A673 (cell line): ENCODE data around the gene COA1. TPM values are rescaled to one million over a fixed set of nuclear protein-coding genes. Genes with fewer than 3 reads are reported as not detected.
"Not testable (repeated sequence)": the region's sequence is repeated elsewhere in the genome, so short reads cannot be mapped to it uniquely, and the experiment has no call there.

Source experiments
- BruUV-seq: library from RNA; stranded (reverse); fragments of 400-500 nt; replicated peaks from 2 replicates; lab custom pipeline; 2021; lab: Mats Ljungman, UMichigan
- CTCF ChIA-PET: fragments of 300-600 bp; sonication (Branson Sonifier 250); formaldehyde crosslinking; loops from one replicate; lab custom pipeline; 2022; ENCODE audit warnings: antibody characterized with exemption; lab: Charles Lee
- POLR2A ChIA-PET: fragments of 300-600 bp; sonication (Branson Sonifier 250); formaldehyde crosslinking; loops from one replicate; lab custom pipeline; 2022; ENCODE audit warnings: antibody characterized with exemption; ENCODE audit not compliant: low non-redundant PET; lab: Charles Lee
- DNase-seq: peaks from one replicate; pipeline ENCODE4 v3.0.0-alpha.2; 2015; ENCODE audit warnings: low spot score
- H3K27ac ChIP-seq: fragments of 200-600 bp; sonication (generic); 2 replicates; pipeline ENCODE4 v1.5.1; 2016; ENCODE audit warnings: mixed run types, low read depth, mild to moderate bottlenecking, mixed read lengths, antibody characterized with exemption, low read length; ENCODE audit not compliant: poor library complexity, severe bottlenecking
- H3K27me3 ChIP-seq: fragments of 200-600 bp; sonication (generic); replicated peaks from 2 replicates; pipeline ENCODE4 v1.6.1; 2017; ENCODE audit warnings: mixed run types, low read depth, mild to moderate bottlenecking, mixed read lengths, antibody characterized with exemption, low read length; ENCODE audit not compliant: insufficient read depth, poor library complexity
- H3K36me3 ChIP-seq: fragments of 200-600 bp; sonication (generic); 2 replicates; pipeline ENCODE4 v1.6.1; 2016; ENCODE audit warnings: mixed run types, mild to moderate bottlenecking, mixed read lengths, antibody characterized with exemption, low read length; ENCODE audit not compliant: insufficient read depth, poor library complexity, severe bottlenecking
- H3K4me1 ChIP-seq: fragments of 200-600 bp; sonication (generic); 2 replicates; pipeline ENCODE4 v1.6.1; 2017; ENCODE audit warnings: mixed run types, mild to moderate bottlenecking, mixed read lengths, antibody characterized with exemption, low read length; ENCODE audit not compliant: insufficient read depth, poor library complexity, severe bottlenecking
- H3K4me3 ChIP-seq: fragments of 200-600 bp; sonication (generic); 2 replicates; pipeline ENCODE4 v1.5.1; 2016; ENCODE audit warnings: low read depth, mixed run types, mild to moderate bottlenecking, mixed read lengths, low read length; ENCODE audit not compliant: poor library complexity, severe bottlenecking
- H3K9me3 ChIP-seq: fragments of 200-600 bp; sonication (generic); 2 replicates; pipeline ENCODE4 v1.6.1; 2016; ENCODE audit warnings: mixed run types, low read depth, mild to moderate bottlenecking, mixed read lengths, antibody characterized with exemption, low read length; ENCODE audit not compliant: poor library complexity, severe bottlenecking
- CTCF ChIP-seq: fragments of 300-800, 200-600 bp; sonication (generic); conservative IDR thresholded peaks from 2 replicates; pipeline ENCODE4 v1.5.1; 2017; ENCODE audit warnings: low read depth, mild to moderate bottlenecking, antibody characterized with exemption, low read length, moderate library complexity, mixed read lengths
- EZH2 ChIP-seq: fragments of 200-600 bp; sonication (generic); IDR thresholded peaks from 2 replicates; pipeline ENCODE4 v1.6.1; 2017; ENCODE audit warnings: borderline replicate concordance, low read depth, mild to moderate bottlenecking, mixed read lengths, antibody characterized with exemption, low read length; ENCODE audit not compliant: poor library complexity, severe bottlenecking
- intact Hi-C: fragments of 100-400 bp; cut with micrococcal nuclease; formaldehyde crosslinking; loops from one replicate; pipeline ENCODE4 v1.10.0; 2022; ENCODE audit not compliant: unreplicated experiment
- total RNA-seq: library from RNA; stranded (reverse); gene quantifications from 2 replicates; pipeline ENCODE4 v1.2.3, GENCODE V29; 2021

The COA1 gene
- total RNA-seq, 1 experiment from 2014 or later = 105 TPM

GRCh38 chr7:43629857-43630256 lies 99.5 kb downstream of the COA1 start:
- Histone ChIP-seq H3K4me3 (no peak overlapping the region), H3K9me3 (no peaks in the 10 kb centered on the region), H3K27me3 (no peaks in the 10 kb centered on the region), H3K4me1 (peaks cover 39% of the 10 kb centered on the region), H3K27ac (no peak overlapping the region), H3K36me3 (peaks cover 25% of the 10 kb centered on the region)
- BruUV-seq = no TSS peak
- POLR2A ChIA-PET = no interaction called here
- TF ChIP-seq CTCF (no peak), EZH2 (no peak)
- DNase-seq = no peak
- CTCF ChIA-PET = no interaction called here
- intact Hi-C loops = no loop called here

GRCh38 chr7:43628431-43628830 lies 100.9 kb downstream of the COA1 start:
- intact Hi-C loops = no loop called here
- DNase-seq = no peak
- Histone ChIP-seq H3K36me3 (peaks cover 26% of the 10 kb centered on the region), H3K27ac (no peak overlapping the region), H3K27me3 (no peaks in the 10 kb centered on the region), H3K4me3 (no peak overlapping the region), H3K9me3 (no peaks in the 10 kb centered on the region), H3K4me1 (peaks cover 53% of the 10 kb centered on the region)
- POLR2A ChIA-PET = no interaction called here
- BruUV-seq = no TSS peak
- CTCF ChIA-PET = no interaction called here
- TF ChIP-seq CTCF = no peak
- no peak for TF ChIP-seq EZH2

GRCh38 chr7:43627798-43628197 lies 101.5 kb downstream of the COA1 start:
- intact Hi-C loops, POLR2A ChIA-PET: not testable (repeated sequence)

GRCh38 chr7:43626695-43627094 lies 102.6 kb downstream of the COA1 start:
- no peak for DNase-seq
- TF ChIP-seq CTCF (no peak), EZH2 (no peak)
- Histone ChIP-seq H3K4me1 (peaks cover 69% of the 10 kb centered on the region), H3K4me3 (no peak overlapping the region), H3K27ac (no peak overlapping the region), H3K9me3 (no peaks in the 10 kb centered on the region), H3K36me3 (peaks cover 13% of the 10 kb centered on the region), H3K27me3 (no peaks in the 10 kb centered on the region)
- POLR2A ChIA-PET = no interaction called here
- no TSS peak for BruUV-seq
- CTCF ChIA-PET = no interaction called here
- intact Hi-C loops = no loop called here

More at GRCh38 chr7:43627798-43628197, 101.5 kb downstream of the COA1 start:
- H3K36me3 ChIP-seq = peaks cover 23% of the 10 kb centered on the region
- BruUV-seq, DNase-seq, H3K9me3 ChIP-seq, H3K27ac ChIP-seq, CTCF ChIA-PET, H3K27me3 ChIP-seq, H3K4me3 ChIP-seq: not testable (repeated sequence)
- peaks cover 59% of the 10 kb centered on the region for H3K4me1 ChIP-seq
